Esophagus (tissue), 2 donors: ENCODE measurements around the gene AGBL2. TPM values are rescaled to one million over a fixed set of nuclear protein-coding genes. Genes with fewer than 3 reads are reported as not detected.
A peak's percentile ranks its signal among the peaks of the same experiment; 100 is the strongest.
"Not testable (repeated sequence)": the region's sequence is repeated elsewhere in the genome, so short reads cannot be mapped to it uniquely, and the experiment has no call there.

ENCODE experiments used
- H3K27ac ChIP-seq, 2 donors: one replicate each; pipeline ENCODE4 v1.5.1; 2013; ENCODE audit warnings: low read depth in 2 of 2, mild to moderate bottlenecking in 2 of 2, inconsistent platforms in 1 of 2, low read length in 1 of 2, moderate library complexity in 1 of 2
- H3K27me3 ChIP-seq, 2 donors: one replicate each; pipeline ENCODE4 v1.6.1; 2013; ENCODE audit warnings: low read length in 2 of 2, control low read depth in 1 of 2, mild to moderate bottlenecking in 1 of 2; ENCODE audit not compliant: insufficient read depth in 2 of 2, control insufficient read depth in 1 of 2
- H3K36me3 ChIP-seq, 2 donors: one replicate each; pipeline ENCODE4 v1.6.1; 2013; ENCODE audit warnings: low read length in 1 of 2; ENCODE audit not compliant: control insufficient read depth in 2 of 2, insufficient read depth in 2 of 2
- H3K4me1 ChIP-seq, 2 donors: one replicate each; pipeline ENCODE4 v1.6.1; 2013; ENCODE audit warnings: low read length in 1 of 2; ENCODE audit not compliant: control insufficient read depth in 2 of 2, insufficient read depth in 2 of 2
- H3K4me3 ChIP-seq, 2 donors: one replicate each; pipeline ENCODE4 v1.5.1; 2013; ENCODE audit warnings: low read length in 2 of 2, mild to moderate bottlenecking in 2 of 2, low read depth in 1 of 2, moderate library complexity in 1 of 2
- H3K9me3 ChIP-seq, 2 donors: one replicate each; pipeline ENCODE4 v1.6.1; 2013; ENCODE audit warnings: mild to moderate bottlenecking in 2 of 2, low read depth in 1 of 2, low read length in 1 of 2, moderate library complexity in 1 of 2; ENCODE audit not compliant: control insufficient read depth in 2 of 2, insufficient read depth in 1 of 2
- WGBS, 2 donors: extraction: QIAGEN DNeasy Blood & Tissue Kit; methylation state at CpG; one replicate each; pipeline ENCODE4 v1.1.7; 2013; 5-methylcytosine and 5-hydroxymethylcytosine counted together
- polyA plus RNA-seq, 2 donors: library from polyadenylated mRNA; stranded (reverse); fragments of 200-250 nt; gene quantifications; one replicate each; pipeline ENCODE4 v1.2.3, GENCODE V29; 2013
- donor health status: healthy with polysubstance abuse.
- donor health status: Bipolar disorder and iron deficiency.

AGBL2 gene
- polyA plus RNA-seq, 2 donors = 0.69 to 1.7 TPM

GRCh38 chr11:47725442-47726117, 10.4 kb upstream of the AGBL2 start:
- H3K4me1 ChIP-seq = no peaks in the 10 kb centered on the region
- 91 to 94% methylated on average over 3 of the region's 3 CpGs for WGBS, 2 donors
- H3K4me3 ChIP-seq = no peak overlapping the region
- H3K27ac ChIP-seq = no peak overlapping the region
- H3K27me3 ChIP-seq = no peaks in the 10 kb centered on the region
- H3K9me3 ChIP-seq = no peaks in the 10 kb centered on the region
- H3K36me3 ChIP-seq = peaks cover 11 to 22% of the 10 kb centered on the region in 2 donors

- peak overlapping the region in 1 of 2 donors; percentile 10 for H3K27ac ChIP-seq
- 58 to 76% methylated on average over 6 of the region's 6 CpGs for WGBS, 2 donors
Measured at GRCh38 chr11:47724041-47724729, 9.0 kb upstream of the AGBL2 start.

GRCh38 chr11:47723041-47723440, 7.9 kb upstream of the AGBL2 start:
- no peaks in the 10 kb centered on the region for H3K4me1 ChIP-seq
- H3K9me3 ChIP-seq = no peaks in the 10 kb centered on the region
- H3K36me3 ChIP-seq = peaks cover 15 to 21% of the 10 kb centered on the region in 2 donors
- no peaks in the 10 kb centered on the region for H3K27me3 ChIP-seq
- 89 to 92% methylated on average over 3 of the region's 3 CpGs for WGBS, 2 donors
- no peak overlapping the region for H3K27ac ChIP-seq
- H3K4me3 ChIP-seq = no peak overlapping the region

More at GRCh38 chr11:47724041-47724729, 9.0 kb upstream of the AGBL2 start:
- Histone ChIP-seq H3K4me1 (no peaks in the 10 kb centered on the region), H3K4me3 (no peak overlapping the region), H3K27me3 (no peaks in the 10 kb centered on the region), H3K9me3 (no peaks in the 10 kb centered on the region), H3K36me3 (peaks cover 11 to 21% of the 10 kb centered on the region in 2 donors)

GRCh38 chr11:47720651-47721050, 5.5 kb upstream of the AGBL2 start:
- Histone ChIP-seq H3K27me3 (no peaks in the 10 kb centered on the region), H3K36me3 (peaks cover 15 to 18% of the 10 kb centered on the region in 2 donors), H3K9me3 (no peaks in the 10 kb centered on the region), H3K4me1 (no peaks in the 10 kb centered on the region), H3K4me3 (no peak overlapping the region), H3K27ac (no peak overlapping the region)
- WGBS, 2 donors = 98% methylated on average over 12 of the region's 12 CpGs

- Histone ChIP-seq H3K4me3 (no peak overlapping the region), H3K36me3 (peaks cover 5 to 9% of the 10 kb centered on the region in 2 donors), H3K27me3 (no peaks in the 10 kb centered on the region), H3K9me3 (no peaks in the 10 kb centered on the region), H3K4me1 (no peaks in the 10 kb centered on the region), H3K27ac (no peak overlapping the region)
- WGBS, 2 donors = 63 to 65% methylated on average over 5 of the region's 5 CpGs
Measured at GRCh38 chr11:47716692-47717091, 1.5 kb upstream of the AGBL2 start.

GRCh38 chr11:47714554-47715081, 551 bp downstream of the AGBL2 start:
- WGBS, 2 donors = 16 to 18% methylated on average over 19 of the region's 19 CpGs
- Histone ChIP-seq H3K9me3 (no peaks in the 10 kb centered on the region), H3K36me3 (peaks cover 4 to 6% of the 10 kb centered on the region in 2 donors), H3K4me3 (peak overlapping the region; percentile 86 to 87), H3K4me1 (no peaks in the 10 kb centered on the region), H3K27ac (peak overlapping the region; percentile 65 to 70), H3K27me3 (no peaks in the 10 kb centered on the region)

- Histone ChIP-seq H3K4me1 (no peaks in the 10 kb centered on the region), H3K36me3 (no peaks in the 10 kb centered on the region), H3K4me3 (no peak overlapping the region), H3K27ac (no peak overlapping the region), H3K27me3 (no peaks in the 10 kb centered on the region), H3K9me3 (no peaks in the 10 kb centered on the region)
- WGBS, 2 donors = 89 to 90% methylated on average over 5 of the region's 5 CpGs
Measured at GRCh38 chr11:47711816-47712215, 3.4 kb downstream of the AGBL2 start.

GRCh38 chr11:47711225-47711624, 3.9 kb downstream of the AGBL2 start:
- H3K27ac ChIP-seq = no peak overlapping the region
- 78 to 80% methylated on average over 5 of the region's 5 CpGs for WGBS, 2 donors
- no peaks in the 10 kb centered on the region for H3K27me3 ChIP-seq
- H3K36me3 ChIP-seq = no peaks in the 10 kb centered on the region
- no peak overlapping the region for H3K4me3 ChIP-seq
- H3K9me3 ChIP-seq = no peaks in the 10 kb centered on the region
- H3K4me1 ChIP-seq = no peaks in the 10 kb centered on the region

GRCh38 chr11:47707275-47707786, 7.8 kb downstream of the AGBL2 start:
- not testable (repeated sequence) for H3K27me3 ChIP-seq, H3K36me3 ChIP-seq, H3K9me3 ChIP-seq, H3K4me1 ChIP-seq, H3K27ac ChIP-seq, H3K4me3 ChIP-seq
- WGBS, 2 donors = 87 to 90% methylated on average over 5 of the region's 5 CpGs
